HG03442 (cell line): ENCODE measurements around the gene VIPR2.

Experiments
- ATAC-seq: cut with Tn5 transposase; IDR thresholded peaks from one replicate; pipeline ENCODE4 v1.9.1; 2021; ENCODE audit warnings: mild to moderate bottlenecking, moderate library complexity; ENCODE audit not compliant: unreplicated experiment

The VIPR2 gene

GRCh38 chr7:159030490-159031134, 114.1 kb downstream of the VIPR2 start:
- no peak for ATAC-seq

- no peak for ATAC-seq
Measured at GRCh38 chr7:159028508-159029401, 115.9 kb downstream of the VIPR2 start.

GRCh38 chr7:159027789-159028507, 116.7 kb downstream of the VIPR2 start:
- no peak for ATAC-seq

DNA sequence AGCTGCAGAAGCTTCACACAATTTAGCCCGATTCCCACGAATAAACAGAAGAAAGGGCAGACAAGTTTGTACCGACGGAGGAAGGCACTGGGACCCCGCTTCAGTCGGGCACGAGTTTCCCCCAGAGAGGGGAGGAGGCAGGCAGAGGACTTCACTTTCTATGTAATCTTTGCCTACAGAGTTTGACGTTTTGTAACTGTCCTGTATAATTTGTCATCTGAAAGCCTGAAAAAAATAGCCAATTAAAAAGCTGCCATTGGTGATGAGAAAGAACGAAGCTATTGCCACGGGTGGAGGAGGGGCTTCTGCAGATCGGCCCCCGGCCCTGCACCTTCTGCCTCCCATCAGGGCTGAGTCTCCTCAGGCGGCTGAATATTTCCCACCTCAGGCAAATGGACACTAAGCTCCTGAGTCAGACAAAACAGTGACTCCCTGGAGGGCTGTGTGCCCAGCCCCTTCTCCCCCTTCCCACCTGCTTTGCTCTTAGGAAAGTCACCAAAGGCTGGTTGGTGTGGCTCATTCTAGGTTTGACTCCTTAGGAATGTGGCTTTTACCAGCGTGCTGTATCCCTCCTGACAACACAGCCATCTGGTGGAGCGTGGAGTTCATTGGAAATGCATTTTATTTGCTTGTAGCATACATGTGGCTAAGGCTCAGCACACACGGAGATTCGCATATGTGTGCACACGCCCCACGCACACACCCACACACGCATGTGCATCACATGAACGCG, 117.4 kb downstream of the VIPR2 start:
- no peak for ATAC-seq

DNA sequence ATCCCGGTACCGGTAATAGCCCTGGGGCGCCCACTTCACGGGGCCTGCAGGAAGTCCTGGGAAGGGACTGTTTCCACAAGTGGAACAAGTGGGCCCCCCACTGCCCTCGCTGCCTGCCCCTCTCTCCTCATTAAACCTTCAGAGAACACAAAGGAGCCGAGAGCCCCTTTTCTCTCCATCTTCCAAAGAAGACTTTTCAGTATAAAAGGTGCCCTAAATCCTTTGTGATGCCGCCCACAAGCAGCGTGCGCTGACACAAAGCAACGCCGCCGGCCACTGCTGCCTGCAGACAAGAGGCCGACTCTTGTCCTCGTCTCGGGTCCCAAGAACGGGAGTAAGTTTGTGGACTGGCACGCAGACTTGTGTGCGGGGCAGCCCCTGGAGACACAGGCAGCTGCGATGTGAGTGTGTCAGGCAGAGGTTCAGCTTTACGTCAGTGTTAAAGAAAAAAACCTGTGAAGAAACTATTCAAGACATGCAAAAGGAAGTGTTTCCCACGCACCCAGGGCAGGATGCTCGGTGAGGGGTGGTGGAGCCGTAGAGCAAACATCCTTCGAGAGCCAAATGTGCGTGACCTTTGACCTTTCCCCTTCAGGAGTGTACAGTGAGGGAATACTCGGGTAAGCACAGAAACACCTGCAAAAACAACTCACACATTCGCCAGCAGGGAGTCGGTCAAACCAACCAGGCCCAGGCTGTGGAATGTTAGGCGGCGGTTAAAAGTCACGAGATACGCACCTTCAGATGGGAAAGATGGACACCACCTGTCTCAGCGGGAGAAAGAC, 118.2 kb downstream of the VIPR2 start:
- ATAC-seq: no peak

- no peak for ATAC-seq
Measured at GRCh38 chr7:159025161-159025779, 119.4 kb downstream of the VIPR2 start.

- ATAC-seq: no peak
Measured at GRCh38 chr7:159024280-159024951, 120.3 kb downstream of the VIPR2 start.

- no peak for ATAC-seq
Measured at GRCh38 chr7:159023746-159024145, 120.9 kb downstream of the VIPR2 start.

GRCh38 chr7:159023206-159023605, 121.5 kb downstream of the VIPR2 start:
- no peak for ATAC-seq

DNA sequence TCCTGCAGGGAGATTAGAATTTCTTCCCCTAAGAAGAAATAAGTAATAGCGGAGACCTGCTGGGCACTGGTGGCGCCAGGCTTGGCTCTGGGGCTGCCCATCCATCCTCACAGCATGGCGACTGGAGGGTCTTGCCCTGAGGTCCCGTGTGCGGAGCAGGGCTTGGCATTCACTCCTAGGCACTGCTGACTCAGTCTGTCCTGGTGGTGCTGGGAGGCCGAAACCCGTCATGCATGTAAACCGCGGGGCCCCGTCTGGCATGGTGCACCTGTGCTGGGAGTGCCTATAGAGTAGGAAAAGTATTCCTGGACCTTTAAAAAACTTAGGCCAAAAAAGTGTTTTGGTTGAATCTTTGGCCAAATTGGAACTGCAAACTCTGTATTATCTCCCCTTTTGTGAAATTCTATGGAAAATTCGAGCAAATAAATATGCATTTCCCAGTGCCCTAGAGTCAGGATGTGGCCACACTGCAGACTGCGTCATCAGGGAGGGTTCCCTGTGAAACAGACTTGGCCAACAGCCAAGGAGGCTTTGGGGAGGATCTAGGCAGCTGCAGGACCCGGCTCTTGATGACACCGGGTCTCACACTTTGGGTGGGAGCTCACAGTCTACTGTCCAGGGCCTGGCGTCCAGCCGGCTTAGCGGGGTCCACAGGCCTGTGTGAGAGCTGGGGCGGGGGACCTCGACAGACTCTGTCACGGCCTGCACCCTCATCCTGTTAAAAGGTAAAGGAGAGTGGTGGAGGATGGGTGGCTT, 122.3 kb downstream of the VIPR2 start:
- ATAC-seq: no peak

DNA sequence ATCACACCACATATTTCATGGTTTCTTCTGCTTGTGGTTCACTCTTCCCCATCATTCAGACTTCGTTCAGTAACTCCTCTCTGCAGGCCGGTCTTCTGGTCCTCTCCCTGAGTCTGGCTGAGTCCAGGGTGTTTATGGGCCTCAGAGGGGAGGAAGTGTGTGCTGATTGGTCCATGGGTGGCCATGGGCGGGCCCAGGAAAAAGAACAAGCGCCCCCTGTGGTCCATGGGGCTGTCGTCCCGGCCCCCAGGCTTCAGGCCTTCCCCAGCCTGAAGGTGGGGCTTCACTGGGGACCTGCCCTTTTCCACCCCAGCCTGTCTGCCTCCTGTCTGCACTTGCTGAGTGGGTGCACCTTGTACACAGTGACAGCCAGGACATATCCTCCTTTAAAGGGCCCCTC, 123.7 kb downstream of the VIPR2 start:
- no peak for ATAC-seq

- no peak for ATAC-seq
Measured at GRCh38 chr7:159019111-159019510, 125.6 kb downstream of the VIPR2 start.

DNA sequence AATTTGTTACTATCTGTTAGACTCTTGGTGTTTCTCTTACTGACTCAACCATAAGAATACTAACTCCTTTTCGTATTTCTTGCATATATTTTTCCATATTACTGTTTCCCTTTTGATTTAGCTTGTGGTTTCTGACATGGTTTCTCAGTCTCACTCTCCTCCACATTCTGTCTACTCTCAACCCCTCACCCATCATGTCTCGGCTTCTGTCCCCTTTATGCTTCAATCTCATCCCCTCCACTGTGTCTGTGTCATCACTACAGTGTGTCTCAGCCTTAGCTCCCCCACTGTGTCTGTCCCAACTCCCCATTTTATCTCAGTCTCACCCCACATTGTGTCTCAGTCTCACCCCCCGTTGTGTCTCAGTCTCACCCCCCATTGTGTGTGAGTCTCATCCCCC, 126.9 kb downstream of the VIPR2 start:
- ATAC-seq: no peak

- ATAC-seq: no peak
Measured at GRCh38 chr7:159017210-159017609, 127.5 kb downstream of the VIPR2 start.

DNA sequence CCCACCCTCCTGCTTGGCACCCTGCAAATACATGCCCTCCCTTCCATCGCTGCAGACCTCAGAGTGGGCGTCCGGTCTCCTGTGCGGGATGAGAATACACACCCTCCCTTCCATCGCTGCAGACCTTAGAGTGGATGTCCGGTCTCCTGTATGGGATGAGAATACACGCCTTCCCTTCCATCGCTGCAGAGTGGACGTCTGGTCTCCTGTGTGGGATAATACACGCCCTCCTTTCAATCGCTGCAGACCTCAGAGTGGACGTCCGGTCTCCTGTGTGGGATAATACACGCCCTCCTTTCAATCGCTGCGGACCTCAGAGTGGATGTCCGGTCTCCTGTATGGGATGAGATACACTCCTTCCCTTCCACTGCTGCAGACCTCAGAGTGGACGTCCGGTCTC, 128.1 kb downstream of the VIPR2 start:
- ATAC-seq: no peak

- ATAC-seq: no peak
Measured at GRCh38 chr7:159015454-159016410, 128.9 kb downstream of the VIPR2 start.

- ATAC-seq: no peak
Measured at GRCh38 chr7:159015081-159015453, 129.6 kb downstream of the VIPR2 start.
